Neuronal stem cell (in vitro differentiated cells): ENCODE results near the gene CAMTA1.

Experiments
- DNase-seq: peaks from one replicate; pipeline ENCODE4 v3.0.0-alpha.2; 2013; ENCODE audit warnings: low spot score
- H2AFZ ChIP-seq: one replicate; pipeline ENCODE4 v1.6.1; 2013; ENCODE audit warnings: mild to moderate bottlenecking, low read length, inconsistent platforms
- H2AK5ac ChIP-seq: 2 replicates; pipeline ENCODE4 v1.6.1; 2013; ENCODE audit warnings: low read depth, mild to moderate bottlenecking, inconsistent platforms, low read length, moderate library complexity, mixed read lengths
- H2BK120ac ChIP-seq: 2 replicates; pipeline ENCODE4 v1.6.1; 2013; ENCODE audit warnings: low read depth, mild to moderate bottlenecking, inconsistent platforms, low read length, moderate library complexity, mixed read lengths
- H2BK12ac ChIP-seq: one replicate; pipeline ENCODE4 v1.6.1; 2013; ENCODE audit warnings: low read length, inconsistent platforms
- H2BK15ac ChIP-seq: 2 replicates; pipeline ENCODE4 v1.6.1; 2013; ENCODE audit warnings: mild to moderate bottlenecking, low read length, inconsistent platforms, mixed read lengths
- H2BK5ac ChIP-seq: one replicate; pipeline ENCODE4 v1.6.1; 2013; ENCODE audit warnings: inconsistent platforms, mild to moderate bottlenecking, low read length, moderate library complexity
- H3K14ac ChIP-seq: one replicate; pipeline ENCODE4 v1.6.1; 2013; ENCODE audit warnings: low read length, inconsistent platforms
- H3K18ac ChIP-seq: 2 replicates; pipeline ENCODE4 v1.6.1; 2013; ENCODE audit warnings: low read length, inconsistent platforms
- H3K23ac ChIP-seq: 2 replicates; pipeline ENCODE4 v1.6.1; 2013; ENCODE audit warnings: low read depth, mild to moderate bottlenecking, mixed read lengths, low read length, inconsistent platforms; ENCODE audit not compliant: poor library complexity
- H3K27ac ChIP-seq: replicated peaks from 3 replicates; pipeline ENCODE4 v1.5.1; 2013; ENCODE audit warnings: low read length, inconsistent platforms
- H3K27me3 ChIP-seq, 3 experiments: 2 replicates each; pipeline ENCODE4 v1.6.1; 2013; ENCODE audit warnings: low read length in 3 of 3, mild to moderate bottlenecking in 2 of 3, inconsistent platforms in 1 of 3, low read depth in 1 of 3, mixed read lengths in 1 of 3, moderate library complexity in 1 of 3; ENCODE audit not compliant: control insufficient read depth in 3 of 3, insufficient read depth in 3 of 3
- H3K36me3 ChIP-seq, 2 donors: replicated peaks in 1 of 2; 2 replicates each; pipeline ENCODE4 v1.6.1; 2013; ENCODE audit warnings: low read length in 2 of 2; ENCODE audit not compliant: control insufficient read depth in 2 of 2, insufficient read depth in 2 of 2
- H3K4ac ChIP-seq: 2 replicates; pipeline ENCODE4 v1.6.1; 2013; ENCODE audit warnings: inconsistent platforms, mild to moderate bottlenecking, low read length, moderate library complexity
- H3K4me1 ChIP-seq, 2 donors: 1 replicate in 1 of 2; 2 replicates in 1 of 2; pipeline ENCODE4 v1.6.1; 2013; ENCODE audit warnings: low read length in 2 of 2, low read depth in 1 of 2; ENCODE audit not compliant: control insufficient read depth in 2 of 2, insufficient read depth in 1 of 2
- H3K4me2 ChIP-seq: one replicate; pipeline ENCODE4 v1.6.1; 2013; ENCODE audit warnings: mild to moderate bottlenecking, low read length, inconsistent platforms; ENCODE audit not compliant: insufficient read depth, poor library complexity, severe bottlenecking
- H3K4me3 ChIP-seq, 2 donors: 2 replicates each; pipeline ENCODE4 v1.5.1; 2013; ENCODE audit warnings: low read length in 2 of 2, mild to moderate bottlenecking in 2 of 2, inconsistent platforms in 1 of 2, moderate library complexity in 1 of 2
- H3K79me1 ChIP-seq: one replicate; pipeline ENCODE4 v1.6.1; 2013; ENCODE audit warnings: low read depth, mild to moderate bottlenecking, inconsistent platforms, low read length, moderate library complexity
- H3K9ac ChIP-seq: one replicate; pipeline ENCODE4 v1.6.1; 2013; ENCODE audit warnings: mild to moderate bottlenecking, low read depth, low read length, inconsistent platforms; ENCODE audit not compliant: poor library complexity
- H3K9me3 ChIP-seq, 2 donors: replicated peaks in 1 of 2; 2 replicates each; pipeline versions ENCODE3 to v1.6.1; 2013; ENCODE audit warnings: low read length in 2 of 2, mild to moderate bottlenecking in 2 of 2, inconsistent platforms in 1 of 2, low read depth in 1 of 2, mixed read lengths in 1 of 2, moderate library complexity in 1 of 2; ENCODE audit not compliant: control insufficient read depth in 2 of 2, insufficient read depth in 1 of 2
- H4K8ac ChIP-seq: one replicate; pipeline ENCODE4 v1.6.1; 2013; ENCODE audit warnings: low read depth, mild to moderate bottlenecking, inconsistent platforms, low read length, moderate library complexity
- H4K91ac ChIP-seq: one replicate; pipeline ENCODE4 v1.6.1; 2013; ENCODE audit warnings: low read length, low read depth, mild to moderate bottlenecking, inconsistent platforms; ENCODE audit not compliant: poor library complexity
- WGBS, 2 donors: extraction: QIAGEN DNeasy Blood & Tissue Kit; methylation state at CpG; one replicate each; pipeline ENCODE4 v1.1.7; 2013; ENCODE audit warnings: missing lambda C conversion rate in 2 of 2, mixed read lengths in 1 of 2; ENCODE audit not compliant: insufficient read length in 2 of 2, insufficient replicate concordance in 1 of 2; ENCODE audit errors: extremely low coverage in 2 of 2; 5-methylcytosine and 5-hydroxymethylcytosine counted together

The CAMTA1 gene

DNA sequence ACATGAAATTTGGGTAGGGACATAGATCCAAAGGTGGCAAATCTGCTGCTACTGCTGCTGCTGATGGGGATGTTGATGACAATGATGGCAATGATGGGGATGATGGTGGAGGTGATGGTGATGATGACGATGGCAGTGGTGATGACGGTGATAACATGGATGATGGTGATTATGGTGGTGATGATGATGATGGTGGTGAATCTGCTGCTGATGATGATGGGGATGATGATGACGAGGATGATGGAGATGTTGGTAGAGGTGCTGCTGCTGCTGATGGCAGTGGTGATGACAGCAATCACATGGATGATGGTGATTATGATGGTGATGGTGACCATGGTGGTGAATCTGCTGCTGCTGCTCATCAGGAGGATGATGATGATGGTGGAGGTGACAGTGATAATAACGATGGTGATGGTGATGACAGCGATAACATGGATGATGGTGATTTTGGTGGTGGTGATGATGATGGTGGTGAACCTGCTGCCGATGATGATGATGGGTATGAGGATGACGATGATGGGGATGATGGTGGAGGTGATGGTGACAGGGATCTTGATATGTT, 644.9 kb downstream of the CAMTA1 start:
- H2BK15ac ChIP-seq = no peak overlapping the region

DNA sequence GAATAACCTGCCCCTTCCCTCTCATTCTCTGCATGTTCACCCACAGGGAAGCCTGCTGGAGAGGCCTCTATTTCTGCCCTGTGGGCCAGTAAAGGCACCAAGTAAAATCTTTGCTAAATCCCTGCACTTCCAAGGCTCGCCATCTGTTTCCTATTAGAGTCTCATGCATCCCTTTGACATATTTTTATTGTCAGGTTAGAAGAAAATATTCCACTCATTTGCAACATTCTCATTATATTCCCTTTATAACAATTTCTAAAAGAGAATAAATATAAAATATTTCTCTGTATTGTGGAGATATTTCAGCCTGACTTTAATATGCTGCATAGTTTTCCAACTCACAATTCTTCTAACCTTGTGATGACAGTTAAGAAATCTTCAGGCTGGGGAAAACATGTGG, 645.4 kb downstream of the CAMTA1 start:
- no peak overlapping the region for H3K9ac ChIP-seq
- H2AFZ ChIP-seq = no peak overlapping the region
- no peaks in the 10 kb centered on the region for H3K36me3 ChIP-seq
- H2AK5ac ChIP-seq = no peak overlapping the region
- no peak overlapping the region for H2BK15ac ChIP-seq
- no peak overlapping the region for H3K14ac ChIP-seq
- DNase-seq = no peak
- H3K4ac ChIP-seq = no peak overlapping the region
- no peak overlapping the region for H3K4me2 ChIP-seq
- H3K79me1 ChIP-seq = no peaks in the 10 kb centered on the region
- H3K4me1 ChIP-seq = peaks cover 0 to 3% of the 10 kb centered on the region in 2 donors
- no peak overlapping the region for H4K8ac ChIP-seq
- H3K9me3 ChIP-seq = peaks cover 0 to 4% of the 10 kb centered on the region in 2 donors
- H2BK120ac ChIP-seq = no peak overlapping the region
- no peak overlapping the region for H3K18ac ChIP-seq
- no peak overlapping the region for H3K23ac ChIP-seq
- H3K4me3 ChIP-seq = no peak overlapping the region
- no peak overlapping the region for H4K91ac ChIP-seq
- H3K27me3 ChIP-seq = no peaks in the 10 kb centered on the region
- WGBS, 2 donors = no CpG with 5 or more reads among the region's 1 CpG
- H2BK5ac ChIP-seq = no peak overlapping the region
- H3K27ac ChIP-seq = no peak overlapping the region
- H2BK12ac ChIP-seq = no peak overlapping the region

More for the DNA sequence above, 644.9 kb downstream of the CAMTA1 start:
- Histone ChIP-seq H4K91ac (no peak overlapping the region), H2BK5ac (no peak overlapping the region), H3K14ac (peak overlapping the region; percentile 1), H2AK5ac (no peak overlapping the region), H3K27me3 (no peaks in the 10 kb centered on the region), H4K8ac (no peak overlapping the region), H3K4me1 (peaks cover 0 to 3% of the 10 kb centered on the region in 2 donors), H2AFZ (no peak overlapping the region), H3K27ac (no peak overlapping the region), H3K23ac (peak overlapping the region; percentile 70), H2BK120ac (no peak overlapping the region), H3K36me3 (no peaks in the 10 kb centered on the region), H3K9ac (no peak overlapping the region), H3K4me3 (peak overlapping the region in 1 of 2 donors; percentile 45), H3K4me2 (no peak overlapping the region), H3K18ac (no peak overlapping the region), H3K79me1 (no peaks in the 10 kb centered on the region), H2BK12ac (no peak overlapping the region), H3K4ac (no peak overlapping the region), H3K9me3 (peaks cover 0 to 4% of the 10 kb centered on the region in 2 donors)
- DNase-seq = no peak
- 100% methylated on average over 1 of the region's 7 CpGs; no CpG with 5 or more reads in 1 of the 2 donors for WGBS, 2 donors

DNA sequence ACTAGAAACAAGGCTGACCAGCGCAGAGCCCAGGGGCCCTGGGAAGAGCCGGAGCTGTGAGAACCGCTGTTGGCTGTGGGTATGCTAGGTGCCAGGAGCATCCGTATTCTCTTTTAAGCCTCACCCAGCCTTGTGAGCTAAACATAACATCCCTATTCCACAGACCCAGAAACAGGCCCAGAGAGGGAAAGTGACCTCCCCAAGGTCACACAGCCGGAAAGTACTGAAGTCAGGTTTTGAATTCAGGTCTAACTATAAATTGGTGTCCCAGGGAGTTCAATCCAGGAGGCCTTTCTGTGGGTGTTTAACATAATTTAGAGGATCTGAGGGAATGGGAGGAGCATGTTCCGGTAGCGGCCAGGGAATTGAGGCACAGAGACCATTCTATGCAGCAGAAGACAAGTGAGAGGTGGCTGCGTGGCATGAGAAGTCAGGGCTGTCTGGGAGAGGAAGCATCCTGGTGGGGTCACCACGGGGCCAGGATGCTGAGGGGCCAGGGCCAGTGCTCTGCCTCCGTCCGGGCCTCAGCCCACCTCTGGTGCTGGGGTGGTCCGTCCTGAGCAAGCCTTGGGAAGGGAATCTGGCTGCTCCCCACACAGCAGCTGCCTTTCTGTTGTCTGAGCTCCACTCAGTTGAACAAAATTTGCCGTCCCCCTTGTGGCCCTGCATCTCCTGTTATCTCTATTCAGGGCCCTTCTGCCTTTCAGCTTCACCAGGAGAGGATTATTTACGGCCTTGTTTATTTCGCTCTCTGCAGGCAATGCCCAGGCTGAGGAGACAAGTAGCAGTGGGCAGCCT, 647.0 kb downstream of the CAMTA1 start:
- no peaks in the 10 kb centered on the region for H3K36me3 ChIP-seq
- no peak overlapping the region for H2AFZ ChIP-seq
- no peak overlapping the region for H3K4me3 ChIP-seq
- H3K23ac ChIP-seq = peak overlapping the region; percentile 26
- H3K9ac ChIP-seq = no peak overlapping the region
- no peak overlapping the region for H3K4ac ChIP-seq
- H3K27ac ChIP-seq = no peak overlapping the region
- H2AK5ac ChIP-seq = peak overlapping the region; percentile 43
- H2BK120ac ChIP-seq = no peak overlapping the region
- no peak overlapping the region for H4K91ac ChIP-seq
- H3K4me2 ChIP-seq = no peak overlapping the region
- H3K14ac ChIP-seq = no peak overlapping the region
- H3K4me1 ChIP-seq = peaks cover 0 to 3% of the 10 kb centered on the region in 2 donors
- H4K8ac ChIP-seq = no peak overlapping the region
- H3K79me1 ChIP-seq = no peaks in the 10 kb centered on the region
- H3K9me3 ChIP-seq = peaks cover 0 to 4% of the 10 kb centered on the region in 2 donors
- DNase-seq = no peak
- no peak overlapping the region for H2BK12ac ChIP-seq
- WGBS, 2 donors = no CpG with 5 or more reads among the region's 15 CpGs
- no peak overlapping the region for H2BK15ac ChIP-seq
- peak overlapping the region; percentile 46 for H3K18ac ChIP-seq
- no peaks in the 10 kb centered on the region for H3K27me3 ChIP-seq
- no peak overlapping the region for H2BK5ac ChIP-seq

DNA sequence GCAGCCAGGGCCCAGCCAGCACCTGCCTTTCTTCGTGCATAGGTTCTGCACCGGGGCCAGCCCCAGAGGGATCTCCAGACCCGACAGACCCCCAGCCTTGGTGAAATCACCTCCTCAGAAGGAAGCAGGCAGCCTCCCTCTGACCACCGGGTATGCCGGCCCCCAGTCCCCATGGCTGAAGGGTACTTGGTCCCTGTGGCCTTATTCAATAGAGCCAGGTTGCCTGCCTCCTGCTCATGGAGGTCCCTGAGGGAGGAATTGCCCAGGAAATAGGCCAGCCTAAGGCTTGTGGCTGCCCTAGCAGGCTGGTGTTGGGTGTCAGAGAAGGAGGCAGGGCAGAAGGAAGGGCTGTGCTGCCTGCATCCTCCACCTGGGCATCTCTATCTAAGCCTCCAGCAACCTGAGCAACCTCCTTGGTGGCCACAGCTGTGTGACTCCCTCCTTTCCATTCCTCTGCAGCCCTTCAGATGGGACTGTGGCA, 647.7 kb downstream of the CAMTA1 start:
- Histone ChIP-seq H2BK5ac (no peak overlapping the region), H3K27ac (no peak overlapping the region), H2BK12ac (no peak overlapping the region), H4K8ac (no peak overlapping the region), H3K18ac (peak overlapping the region; percentile 72), H3K4ac (no peak overlapping the region), H4K91ac (no peak overlapping the region), H2AK5ac (peak overlapping the region; percentile 11), H2AFZ (no peak overlapping the region), H3K14ac (peak overlapping the region; percentile 10), H3K4me1 (peaks cover 0 to 3% of the 10 kb centered on the region in 2 donors), H3K23ac (peak overlapping the region; percentile 26), H3K4me3 (no peak overlapping the region), H3K9me3 (peaks cover 0 to 4% of the 10 kb centered on the region in 2 donors), H2BK120ac (no peak overlapping the region), H3K4me2 (no peak overlapping the region), H3K79me1 (no peaks in the 10 kb centered on the region), H2BK15ac (no peak overlapping the region), H3K9ac (peak overlapping the region; percentile 7), H3K27me3 (no peaks in the 10 kb centered on the region), H3K36me3 (no peaks in the 10 kb centered on the region)
- no peak for DNase-seq
- no CpG with 5 or more reads among the region's 5 CpGs for WGBS, 2 donors
